Left ventricle myocardium inferior (tissue), 1 donor: ENCODE results near the gene KRTAP5-11. TPM values are rescaled to one million over a fixed set of nuclear protein-coding genes. Genes with fewer than 3 reads are reported as not detected.
"Not testable (repeated sequence)": the region's sequence is repeated elsewhere in the genome, so short reads cannot be mapped to it uniquely, and the experiment has no call there.

Experiments used
- DNase-seq: peaks from one replicate; pipeline ENCODE4 v3.0.0-alpha.2; 2020
- H3K27ac ChIP-seq: fragments of 200-600 bp; replicated peaks from 2 replicates; pipeline ENCODE4 v1.8.0; 2021
- H3K27me3 ChIP-seq: fragments of 200-600 bp; 2 replicates; pipeline ENCODE4 v1.8.0; 2021; ENCODE audit warnings: low read depth
- H3K36me3 ChIP-seq: fragments of 200-600 bp; 2 replicates; pipeline ENCODE4 v1.8.0; 2021
- H3K4me1 ChIP-seq: fragments of 200-600 bp; 2 replicates; pipeline ENCODE4 v1.8.0; 2021
- H3K4me3 ChIP-seq: fragments of 200-600 bp; 2 replicates; pipeline ENCODE4 v1.8.0; 2021; ENCODE audit warnings: mild to moderate bottlenecking, moderate library complexity
- H3K9me3 ChIP-seq: fragments of 200-600 bp; replicated peaks from 2 replicates; pipeline ENCODE4 v1.8.0; 2021
- intact Hi-C: fragments of 100-400 bp; cut with micrococcal nuclease; formaldehyde crosslinking; loops from one replicate; pipeline ENCODE4 v1.11.0; 2022
- total RNA-seq: library from RNA; stranded (reverse); fragmentation: NEBNext Ultra II Directional; extraction: Animal tissue kit (Norgen Biotek cat#: 25700); gene quantifications from one replicate; pipeline ENCODE4 v1.2.1, GENCODE V29; 2021
- TF ChIP-seq, protein P1 (sequence below): fragments of 200-600 bp; IDR thresholded peaks from 2 replicates; pipeline ENCODE4 v1.8.0; 2021; ENCODE audit warnings: antibody characterized with exemption, mild to moderate bottlenecking, borderline replicate concordance
- donor health status: DM: no; HTN: yes; CAD: no; lungs with severe emphysema.

Gene KRTAP5-11
- total RNA-seq, 1 donor from 2014 or later, result not detected

DNA sequence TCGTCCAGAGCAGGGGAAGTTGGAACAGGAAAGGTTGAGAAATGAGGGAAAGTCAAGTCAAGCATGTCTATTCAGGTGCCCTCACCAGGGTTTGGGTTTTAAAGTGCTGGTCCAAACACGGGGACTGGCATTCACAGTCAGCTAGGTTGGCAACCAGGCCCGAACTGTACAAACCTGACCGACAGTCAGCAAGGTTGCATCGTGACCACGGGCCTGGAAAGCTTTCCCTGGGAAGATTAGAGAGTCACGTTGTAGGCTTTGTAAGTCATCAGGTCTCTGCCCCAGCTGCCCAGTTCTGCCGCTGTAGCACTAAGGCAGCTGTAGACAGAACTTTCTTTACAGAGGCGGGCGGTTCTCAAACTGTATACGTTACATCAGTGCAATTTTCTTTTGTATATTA, 9.9 kb downstream of the KRTAP5-11 start:
- H3K9me3 ChIP-seq, result no peaks in the 10 kb centered on the region
- H3K36me3 ChIP-seq, result no peaks in the 10 kb centered on the region
- intact Hi-C loops, result no loop called here
- H3K27me3 ChIP-seq, result peaks cover 62% of the 10 kb centered on the region
- DNase-seq, result no peak
- H3K4me1 ChIP-seq, result no peaks in the 10 kb centered on the region
- no peak overlapping the region for H3K27ac ChIP-seq
- TF ChIP-seq, protein P1, sequence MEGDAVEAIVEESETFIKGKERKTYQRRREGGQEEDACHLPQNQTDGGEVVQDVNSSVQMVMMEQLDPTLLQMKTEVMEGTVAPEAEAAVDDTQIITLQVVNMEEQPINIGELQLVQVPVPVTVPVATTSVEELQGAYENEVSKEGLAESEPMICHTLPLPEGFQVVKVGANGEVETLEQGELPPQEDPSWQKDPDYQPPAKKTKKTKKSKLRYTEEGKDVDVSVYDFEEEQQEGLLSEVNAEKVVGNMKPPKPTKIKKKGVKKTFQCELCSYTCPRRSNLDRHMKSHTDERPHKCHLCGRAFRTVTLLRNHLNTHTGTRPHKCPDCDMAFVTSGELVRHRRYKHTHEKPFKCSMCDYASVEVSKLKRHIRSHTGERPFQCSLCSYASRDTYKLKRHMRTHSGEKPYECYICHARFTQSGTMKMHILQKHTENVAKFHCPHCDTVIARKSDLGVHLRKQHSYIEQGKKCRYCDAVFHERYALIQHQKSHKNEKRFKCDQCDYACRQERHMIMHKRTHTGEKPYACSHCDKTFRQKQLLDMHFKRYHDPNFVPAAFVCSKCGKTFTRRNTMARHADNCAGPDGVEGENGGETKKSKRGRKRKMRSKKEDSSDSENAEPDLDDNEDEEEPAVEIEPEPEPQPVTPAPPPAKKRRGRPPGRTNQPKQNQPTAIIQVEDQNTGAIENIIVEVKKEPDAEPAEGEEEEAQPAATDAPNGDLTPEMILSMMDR, result no peak
- H3K4me3 ChIP-seq, result no peak overlapping the region

DNA sequence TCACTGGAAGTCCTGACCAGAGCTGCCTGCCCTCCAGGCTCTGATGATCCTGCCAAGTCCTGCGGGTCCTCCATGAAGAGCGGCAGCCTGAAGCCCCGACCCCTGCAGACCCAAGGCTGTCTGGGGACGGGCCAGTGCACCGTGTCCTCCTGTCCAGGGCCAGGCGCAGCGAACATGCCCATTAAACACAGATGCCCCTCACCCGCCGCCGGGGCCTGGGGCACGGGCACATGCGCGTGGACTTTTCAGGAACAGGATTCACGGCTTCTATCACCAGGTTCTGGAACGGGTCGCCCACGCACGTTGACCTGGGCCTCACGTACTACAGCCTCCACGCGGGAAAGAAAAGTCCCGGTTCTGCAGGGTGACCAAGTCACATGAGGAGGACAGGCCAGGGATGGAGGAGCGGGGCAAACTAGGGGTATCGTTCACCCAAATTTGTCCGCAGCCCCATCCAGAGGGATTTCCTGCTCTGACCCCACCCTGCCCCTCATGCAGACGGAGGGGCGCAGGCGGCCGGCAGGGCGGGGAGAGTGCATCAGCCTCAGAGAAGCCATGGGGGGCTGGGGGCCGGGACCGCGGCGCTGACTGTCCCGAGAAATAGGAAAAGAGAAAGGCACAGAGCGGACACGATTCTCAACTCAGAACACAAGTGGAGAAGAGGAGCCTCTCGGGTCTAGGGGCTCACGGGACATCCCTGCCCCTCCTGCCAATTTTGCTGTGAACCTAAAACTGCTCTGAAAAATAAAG, 11.4 kb downstream of the KRTAP5-11 start:
- H3K9me3 ChIP-seq, DNase-seq, intact Hi-C loops, H3K36me3 ChIP-seq, H3K4me1 ChIP-seq, H3K4me3 ChIP-seq, H3K27ac ChIP-seq: not testable (repeated sequence)
- peaks cover 62% of the 10 kb centered on the region for H3K27me3 ChIP-seq

DNA sequence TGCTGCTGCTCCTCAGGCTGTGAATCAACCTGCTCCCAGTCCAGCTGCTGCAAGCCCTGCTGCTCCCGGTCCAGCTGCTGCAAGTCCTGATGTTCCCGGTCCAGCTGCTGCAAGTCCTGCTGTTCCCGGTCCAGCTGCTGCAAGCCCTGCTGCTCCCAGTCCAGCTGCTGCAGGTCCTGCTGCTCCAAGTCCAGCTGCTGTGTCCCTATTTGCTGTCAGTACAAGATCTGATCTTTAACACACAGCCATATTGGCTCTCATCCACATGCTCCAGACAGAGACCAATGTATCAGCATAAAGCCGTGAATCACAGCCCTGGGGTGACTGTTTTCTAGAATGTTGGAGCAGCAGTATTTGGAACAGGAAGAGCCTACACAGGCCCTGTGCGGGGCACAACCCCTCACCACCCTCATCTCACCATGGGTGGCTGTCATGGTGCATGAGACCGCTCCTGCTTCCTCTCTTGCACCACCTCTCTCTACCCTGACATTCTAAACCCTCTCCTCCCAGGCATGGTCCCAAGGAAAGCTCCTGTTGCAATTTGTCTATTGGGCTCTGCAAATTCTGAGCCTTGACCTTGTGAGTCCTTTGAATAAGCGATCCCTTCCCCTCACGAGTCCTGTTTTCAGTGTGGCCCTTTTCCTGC, 13.8 kb downstream of the KRTAP5-11 start:
- Histone ChIP-seq H3K9me3 (no peaks in the 10 kb centered on the region), H3K4me1 (no peaks in the 10 kb centered on the region), H3K4me3 (no peak overlapping the region), H3K36me3 (no peaks in the 10 kb centered on the region), H3K27ac (no peak overlapping the region), H3K27me3 (peaks cover 61% of the 10 kb centered on the region)
- DNase-seq, result no peak
- intact Hi-C loops, result no loop called here
- TF ChIP-seq, protein P1, result no peak

DNA sequence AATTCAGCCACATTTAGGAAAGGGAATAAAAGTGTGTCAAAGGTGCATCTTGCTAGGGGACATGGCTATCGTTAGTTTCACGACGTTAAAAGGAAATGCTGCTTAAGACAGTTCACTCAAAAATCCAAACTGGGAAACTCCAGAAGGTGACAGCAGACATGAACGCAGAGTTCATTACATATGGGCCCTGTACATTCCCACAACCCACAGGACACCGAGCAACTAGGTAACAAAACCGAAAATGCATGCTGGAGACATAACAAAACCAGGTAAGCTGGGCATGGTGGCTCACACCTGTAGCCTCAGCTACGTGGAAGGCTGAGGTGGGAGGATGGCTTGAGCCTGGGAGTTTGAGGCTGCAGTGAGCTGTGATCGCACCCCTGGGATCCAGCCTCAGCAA, 15.0 kb downstream of the KRTAP5-11 start:
- H3K27me3 ChIP-seq, result peaks cover 61% of the 10 kb centered on the region
- H3K4me1 ChIP-seq, DNase-seq, H3K9me3 ChIP-seq, H3K36me3 ChIP-seq, intact Hi-C loops, H3K27ac ChIP-seq, H3K4me3 ChIP-seq: not testable (repeated sequence)

DNA sequence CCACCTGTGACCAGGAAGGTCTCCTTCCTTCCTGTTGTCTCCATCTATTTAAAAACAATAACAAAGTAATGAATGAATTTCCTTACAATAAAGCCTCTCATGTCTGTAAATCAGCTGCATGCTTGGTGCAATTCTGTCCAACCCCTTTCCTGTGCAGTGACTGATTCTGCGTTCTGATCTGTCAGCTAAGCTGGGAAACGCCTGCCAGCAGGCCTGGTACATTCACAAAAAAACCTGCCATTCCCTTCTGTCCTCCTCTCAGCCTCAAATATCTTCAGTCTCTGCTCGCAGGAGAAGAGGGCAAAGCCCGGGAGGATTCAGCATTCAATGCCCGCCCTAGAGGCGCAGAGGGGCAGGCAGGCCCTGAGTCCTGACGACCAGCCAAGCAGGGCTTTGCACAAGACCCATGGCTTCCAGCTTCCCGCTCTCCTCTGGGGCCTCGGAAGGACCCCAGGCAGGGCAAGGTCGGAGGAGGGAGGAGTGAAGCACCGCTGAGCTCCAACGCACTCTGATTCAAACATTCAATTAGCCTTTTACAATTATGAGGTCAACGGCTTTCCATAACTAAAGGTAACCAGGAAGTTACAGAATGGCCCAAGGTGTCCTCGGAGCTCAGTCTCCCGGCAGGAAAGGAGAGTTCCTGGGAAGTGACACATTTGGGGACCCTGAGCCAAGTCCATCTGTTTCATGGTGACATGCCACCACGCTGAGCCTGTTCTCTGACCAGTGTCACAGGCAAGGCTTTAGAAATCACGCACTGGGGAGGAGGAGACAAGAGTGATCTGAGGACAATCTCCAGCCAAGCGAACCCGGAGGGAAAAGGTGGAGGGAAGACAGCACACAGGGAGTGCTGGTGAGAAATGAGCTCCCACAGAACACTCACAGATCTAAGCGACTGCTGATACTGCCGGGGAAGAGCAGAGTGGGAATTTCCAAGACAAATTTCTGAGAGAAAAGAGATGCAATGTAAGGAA, 15.8 kb downstream of the KRTAP5-11 start:
- DNase-seq, H3K9me3 ChIP-seq, intact Hi-C loops, H3K27ac ChIP-seq, H3K36me3 ChIP-seq, H3K4me3 ChIP-seq, H3K4me1 ChIP-seq: not testable (repeated sequence)
- peaks cover 61% of the 10 kb centered on the region for H3K27me3 ChIP-seq

DNA sequence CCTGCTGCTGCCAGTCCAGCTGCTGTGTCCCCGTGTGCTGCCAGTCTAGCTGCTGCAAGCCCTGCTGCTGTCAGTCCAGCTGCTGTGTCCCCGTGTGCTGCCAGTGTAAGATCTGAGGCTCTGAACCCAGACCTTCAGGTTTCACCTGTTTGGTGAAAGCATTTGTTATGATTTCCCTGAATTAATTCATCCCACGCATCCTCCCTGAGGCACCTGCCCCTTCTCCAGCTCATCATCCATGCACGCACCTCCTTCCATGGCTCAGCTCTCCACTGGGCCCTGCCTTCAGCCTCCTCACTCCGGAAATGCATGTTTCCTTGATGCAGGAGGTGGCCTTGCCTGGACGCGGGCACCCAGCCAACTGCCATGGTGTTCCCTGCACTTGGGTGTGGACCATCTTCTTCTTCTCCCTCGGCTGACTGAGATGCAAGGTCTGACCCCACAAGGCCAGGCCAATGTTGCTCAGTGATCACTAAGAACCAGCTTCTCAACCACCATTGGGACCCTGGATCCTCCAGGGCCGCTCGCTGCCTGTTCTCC, 16.5 kb downstream of the KRTAP5-11 start:
- Histone ChIP-seq H3K9me3 (no peaks in the 10 kb centered on the region), H3K27me3 (peaks cover 53% of the 10 kb centered on the region), H3K27ac (no peak overlapping the region), H3K4me3 (no peak overlapping the region), H3K36me3 (no peaks in the 10 kb centered on the region), H3K4me1 (no peaks in the 10 kb centered on the region)
- TF ChIP-seq, protein P1, result no peak
- DNase-seq, result no peak
- intact Hi-C loops, result no loop called here
